ENCODE measurements around the gene TEC.
"Not testable (repeated sequence)": the region's sequence is repeated elsewhere in the genome, so short reads cannot be mapped to it uniquely, and the experiment has no call there.

TEC gene

DNA sequence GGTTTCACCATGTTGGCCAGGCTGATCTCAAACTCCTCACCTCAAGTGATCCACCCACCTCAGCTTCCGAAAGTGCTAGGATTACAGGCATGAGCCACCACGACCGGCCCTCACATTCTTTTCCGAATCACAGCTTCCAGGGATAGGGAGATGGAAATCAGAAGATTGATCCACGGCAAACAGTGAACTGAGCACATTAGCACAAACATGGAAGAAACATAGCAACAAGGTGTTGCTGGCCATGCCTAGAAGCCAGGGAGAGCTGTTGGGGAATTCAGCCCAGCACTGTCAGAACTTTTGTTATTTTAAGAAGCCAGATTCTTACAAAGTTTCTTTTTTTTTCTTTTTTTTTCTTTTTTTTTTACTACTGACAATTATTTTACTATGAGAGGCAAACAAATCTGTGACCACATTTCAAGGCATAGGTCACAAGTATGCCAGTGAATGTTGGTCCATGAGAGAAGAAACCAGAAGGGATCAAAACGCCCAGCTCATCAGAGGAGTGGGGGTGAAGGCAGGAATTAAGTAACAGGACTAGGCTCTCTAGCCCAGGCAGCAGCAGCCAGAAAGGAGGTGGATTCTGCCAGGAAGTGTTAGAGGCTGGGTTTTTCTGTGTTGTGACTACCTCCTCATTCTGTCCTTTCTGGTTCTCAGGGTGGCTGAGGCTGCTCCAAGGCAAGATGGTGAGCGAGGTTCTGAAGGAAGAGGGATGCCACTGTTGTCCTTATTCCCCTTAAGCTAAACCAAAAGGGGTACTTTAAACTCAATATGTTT lies 44.1 kb downstream of the TEC start:
- DNase-seq (ENCODE audit: low spot score): no peak
- TF ChIP-seq, protein P1, sequence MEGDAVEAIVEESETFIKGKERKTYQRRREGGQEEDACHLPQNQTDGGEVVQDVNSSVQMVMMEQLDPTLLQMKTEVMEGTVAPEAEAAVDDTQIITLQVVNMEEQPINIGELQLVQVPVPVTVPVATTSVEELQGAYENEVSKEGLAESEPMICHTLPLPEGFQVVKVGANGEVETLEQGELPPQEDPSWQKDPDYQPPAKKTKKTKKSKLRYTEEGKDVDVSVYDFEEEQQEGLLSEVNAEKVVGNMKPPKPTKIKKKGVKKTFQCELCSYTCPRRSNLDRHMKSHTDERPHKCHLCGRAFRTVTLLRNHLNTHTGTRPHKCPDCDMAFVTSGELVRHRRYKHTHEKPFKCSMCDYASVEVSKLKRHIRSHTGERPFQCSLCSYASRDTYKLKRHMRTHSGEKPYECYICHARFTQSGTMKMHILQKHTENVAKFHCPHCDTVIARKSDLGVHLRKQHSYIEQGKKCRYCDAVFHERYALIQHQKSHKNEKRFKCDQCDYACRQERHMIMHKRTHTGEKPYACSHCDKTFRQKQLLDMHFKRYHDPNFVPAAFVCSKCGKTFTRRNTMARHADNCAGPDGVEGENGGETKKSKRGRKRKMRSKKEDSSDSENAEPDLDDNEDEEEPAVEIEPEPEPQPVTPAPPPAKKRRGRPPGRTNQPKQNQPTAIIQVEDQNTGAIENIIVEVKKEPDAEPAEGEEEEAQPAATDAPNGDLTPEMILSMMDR (IDR thresholded peaks at IDR 0.05; ENCODE audit: extremely low read depth, insufficient read depth, missing control alignments): no peak
- in situ Hi-C loops (cut with MboI; ENCODE audit: low pct_unique_long_range_greater_than_20kb, low sequenced_read_pairs, unreplicated experiment): no loop called here

DNA sequence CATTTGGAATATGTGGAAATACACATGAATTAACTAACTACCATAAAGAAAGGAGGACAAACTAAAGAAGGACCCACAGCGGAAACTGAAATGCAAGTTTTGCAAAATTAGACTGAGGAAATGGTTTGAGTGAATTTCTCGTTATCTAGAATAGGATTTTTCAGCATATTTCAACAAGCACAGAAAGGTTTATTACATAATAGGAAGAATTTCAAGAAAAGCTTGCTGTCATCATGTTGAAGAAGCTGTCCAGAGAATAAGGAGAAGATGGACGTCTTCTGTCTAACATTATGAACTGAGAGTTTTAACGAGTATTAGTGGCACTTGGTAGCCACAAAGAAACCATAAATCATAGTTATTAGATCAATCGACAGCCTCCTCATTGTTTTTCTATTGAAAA lies 45.0 kb downstream of the TEC start:
- no peak for DNase-seq (ENCODE audit: low spot score)
- in situ Hi-C loops (cut with MboI; ENCODE audit: low pct_unique_long_range_greater_than_20kb, low sequenced_read_pairs, unreplicated experiment): no loop called here
- TF ChIP-seq, protein P1 (IDR thresholded peaks at IDR 0.05; ENCODE audit: extremely low read depth, insufficient read depth, missing control alignments): no peak

DNA sequence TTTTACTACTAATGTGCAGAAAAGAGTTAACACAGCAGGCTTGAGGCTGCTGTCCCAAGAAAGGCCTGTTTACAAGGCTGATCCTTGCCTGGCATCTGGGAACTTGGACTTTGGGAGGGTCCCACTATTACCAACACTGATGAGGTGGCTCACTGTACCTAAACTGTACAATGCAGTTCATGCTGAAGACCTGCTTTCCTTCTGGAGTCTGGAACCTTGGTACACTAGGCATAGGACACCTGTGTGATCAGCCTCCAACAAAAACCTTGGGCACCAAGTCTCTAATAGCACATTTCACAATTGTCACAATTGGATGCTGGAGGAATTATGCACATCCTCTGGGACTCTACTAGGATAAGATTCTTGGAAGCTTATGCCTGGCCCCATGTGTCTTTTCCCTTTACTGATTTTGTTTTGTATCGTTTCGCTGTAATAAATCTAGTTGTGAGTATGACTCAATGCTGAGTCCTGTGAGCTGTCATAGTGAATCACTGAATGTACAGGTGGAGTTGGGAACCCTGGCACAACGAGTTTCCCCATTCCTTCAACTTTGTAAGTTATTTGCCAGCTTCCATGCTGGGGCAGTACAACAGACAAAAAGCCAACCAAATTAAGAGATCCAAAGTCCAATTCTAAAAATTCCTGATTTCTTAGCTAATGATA lies 45.9 kb downstream of the TEC start:
- TF ChIP-seq, protein P1 (IDR thresholded peaks at IDR 0.05; ENCODE audit: extremely low read depth, insufficient read depth, missing control alignments): no peak
- no peak for DNase-seq (ENCODE audit: low spot score)
- in situ Hi-C loops (cut with MboI; ENCODE audit: low pct_unique_long_range_greater_than_20kb, low sequenced_read_pairs, unreplicated experiment): no loop called here

DNA sequence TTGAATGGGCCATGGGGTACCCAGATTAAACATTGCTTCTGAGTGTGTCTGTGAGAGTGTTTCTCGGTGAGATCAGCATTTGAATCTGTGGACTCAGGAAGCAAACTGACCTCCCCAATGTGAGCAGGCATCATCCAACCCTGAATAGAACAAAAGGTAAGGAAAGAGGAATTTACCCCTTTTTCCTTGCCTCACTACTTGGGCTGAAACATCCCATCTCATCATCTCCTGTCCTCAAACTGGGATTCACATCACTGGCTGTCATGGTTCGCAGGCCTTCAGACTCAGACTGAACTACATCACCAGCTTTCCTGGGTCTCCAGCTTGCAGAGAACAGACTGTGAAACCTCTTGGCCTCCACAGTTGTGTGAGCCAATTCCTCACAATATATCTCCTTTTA lies 47.1 kb downstream of the TEC start:
- no peak for DNase-seq (ENCODE audit: low spot score)
- in situ Hi-C loops (cut with MboI; ENCODE audit: low pct_unique_long_range_greater_than_20kb, low sequenced_read_pairs, unreplicated experiment): no loop called here
- TF ChIP-seq, protein P1 (IDR thresholded peaks at IDR 0.05; ENCODE audit: extremely low read depth, insufficient read depth, missing control alignments): no peak

DNA sequence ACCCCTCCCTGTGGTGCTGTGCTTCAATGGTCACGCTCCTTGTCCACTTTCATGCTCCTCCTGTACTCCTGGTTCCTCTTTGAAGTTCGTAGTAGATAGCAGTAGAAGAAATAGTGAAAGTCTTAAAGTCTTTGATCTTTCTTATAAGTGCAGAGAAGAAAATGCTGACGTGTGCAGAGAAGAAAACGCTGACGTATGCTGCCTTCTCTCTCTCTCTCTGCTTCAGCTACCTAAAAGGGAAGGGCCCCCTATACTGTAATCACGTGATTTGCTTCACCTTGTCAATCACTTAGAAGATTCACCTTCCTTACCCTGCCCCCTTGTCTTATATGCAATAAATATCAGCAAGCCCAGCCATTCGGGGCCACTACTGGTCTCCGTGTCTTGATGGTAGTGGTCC lies 50.2 kb downstream of the TEC start:
- in situ Hi-C loops (cut with MboI; ENCODE audit: low pct_unique_long_range_greater_than_20kb, low sequenced_read_pairs, unreplicated experiment); DNase-seq (ENCODE audit: low spot score): not testable (repeated sequence)

DNA sequence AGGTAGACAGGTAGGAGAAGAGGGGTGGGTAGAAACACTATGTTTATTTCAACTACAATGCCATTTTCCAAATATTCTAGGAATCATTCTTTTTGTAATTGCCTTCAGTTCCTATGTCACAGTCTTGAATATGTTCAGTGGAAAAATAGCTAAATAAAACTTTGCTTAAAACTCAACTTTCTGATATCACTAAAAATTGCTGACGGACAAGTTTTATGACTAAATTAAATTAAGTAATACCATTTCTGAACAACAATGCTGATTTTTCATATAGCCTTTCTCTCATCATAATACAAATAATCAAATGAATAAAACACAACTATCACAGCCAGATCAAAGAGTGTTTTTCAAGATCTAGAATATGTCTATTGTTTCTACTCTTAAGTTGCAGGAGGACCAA lies 53.1 kb downstream of the TEC start:
- DNase-seq (ENCODE audit: low spot score): no peak
- in situ Hi-C loops (cut with MboI; ENCODE audit: low pct_unique_long_range_greater_than_20kb, low sequenced_read_pairs, unreplicated experiment): no loop called here
- TF ChIP-seq, protein P1 (IDR thresholded peaks at IDR 0.05; ENCODE audit: extremely low read depth, insufficient read depth, missing control alignments): no peak

DNA sequence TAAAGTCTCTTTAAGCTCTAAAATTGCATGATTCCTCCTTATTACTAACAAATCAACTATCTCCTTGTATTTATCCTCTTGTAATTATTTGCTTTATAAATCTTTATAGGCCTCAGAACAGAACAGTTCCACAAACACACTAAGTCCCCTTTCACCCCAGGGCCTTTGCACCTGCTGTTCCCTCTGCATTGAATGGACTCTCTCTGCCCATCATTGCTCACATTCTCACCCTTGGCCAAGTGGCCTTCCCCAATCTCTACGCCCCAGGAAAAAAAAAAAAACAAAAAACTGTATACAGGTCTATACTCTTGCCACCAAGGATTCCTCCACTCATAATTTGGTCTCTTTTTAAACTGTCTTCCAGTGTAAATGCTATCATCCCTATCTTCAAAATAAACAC lies 53.7 kb downstream of the TEC start:
- no peak for DNase-seq (ENCODE audit: low spot score)
- in situ Hi-C loops (cut with MboI; ENCODE audit: low pct_unique_long_range_greater_than_20kb, low sequenced_read_pairs, unreplicated experiment): no loop called here
- TF ChIP-seq, protein P1 (IDR thresholded peaks at IDR 0.05; ENCODE audit: extremely low read depth, insufficient read depth, missing control alignments): no peak
